DND-41 (cell line): ENCODE results near the gene COL23A1.

Source experiments
- ATAC-seq: fragments of 200-7000 bp; cut with Tn5 transposase; 3 replicates; pipeline ENCODE4 v1.9.1; 2021; ENCODE audit warnings: low read depth; ENCODE audit not compliant: insufficient read depth
- DNase-seq: peaks from one replicate; pipeline ENCODE4 v3.0.0-alpha.2; 2020
- H2AFZ ChIP-seq: 2 replicates; pipeline ENCODE4 v1.6.0; 2012; ENCODE audit warnings: low read depth, low read length
- H3K27ac ChIP-seq: 2 replicates; pipeline ENCODE4 v1.5.1; 2012; ENCODE audit warnings: low read length, inconsistent platforms
- H3K27me3 ChIP-seq: fragments of 200-600 bp; sonication (generic); 2 replicates; pipeline ENCODE4 v1.6.0; 2012; ENCODE audit warnings: low read length, mild to moderate bottlenecking, inconsistent platforms; ENCODE audit not compliant: insufficient read depth, poor library complexity
- H3K36me3 ChIP-seq: 2 replicates; pipeline ENCODE4 v1.5.1; 2012; ENCODE audit warnings: low read length, inconsistent platforms; ENCODE audit not compliant: insufficient read depth
- H3K4me1 ChIP-seq: 2 replicates; pipeline ENCODE4 v1.5.1; 2012; ENCODE audit warnings: mild to moderate bottlenecking, low read length; ENCODE audit not compliant: insufficient read depth
- H3K4me2 ChIP-seq: 2 replicates; pipeline ENCODE4 v1.6.0; 2012; ENCODE audit warnings: mild to moderate bottlenecking, moderate library complexity, low read length, inconsistent platforms; ENCODE audit not compliant: insufficient read depth
- H3K4me3 ChIP-seq, 2 experiments: fragments of 200-600 bp in 1 of 2; shearing (Covaris generic) in 1 of 2; 2 replicates each; pipeline ENCODE4 v1.5.1; 2012 to 2016; ENCODE audit warnings: inconsistent platforms in 2 of 2, low read length in 2 of 2, mild to moderate bottlenecking in 2 of 2, low read depth in 1 of 2, moderate library complexity in 1 of 2
- H3K79me2 ChIP-seq: 2 replicates; pipeline ENCODE4 v1.6.0; 2012; ENCODE audit warnings: low read length, inconsistent platforms; ENCODE audit not compliant: insufficient read depth
- H3K9ac ChIP-seq: 2 replicates; pipeline ENCODE4 v1.6.0; 2012; ENCODE audit warnings: low read depth, mild to moderate bottlenecking, inconsistent platforms, low read length, moderate library complexity
- H3K9me3 ChIP-seq: 2 replicates; pipeline ENCODE4 v1.5.1; 2012; ENCODE audit warnings: low read length, moderate library complexity, mild to moderate bottlenecking, inconsistent platforms; ENCODE audit not compliant: insufficient read depth, severe bottlenecking
- H4K20me1 ChIP-seq: 2 replicates; pipeline ENCODE4 v1.6.0; 2012; ENCODE audit warnings: low read length; ENCODE audit not compliant: insufficient read depth
- CTCF ChIP-seq: IDR thresholded peaks from 2 replicates; pipeline ENCODE4 v1.5.1; 2012; ENCODE audit warnings: borderline replicate concordance, low read length, moderate library complexity, mild to moderate bottlenecking; ENCODE audit not compliant: poor library complexity, severe bottlenecking; ENCODE audit errors: extremely low read depth
- EZH2 ChIP-seq: IDR thresholded peaks from 3 replicates; pipeline ENCODE4 v1.6.1; 2012; ENCODE audit warnings: borderline replicate concordance, low read depth, mild to moderate bottlenecking, moderate library complexity, low read length, inconsistent platforms; ENCODE audit not compliant: severe bottlenecking

The COL23A1 gene

GRCh38 chr5:178423901-178424809, 166.0 kb downstream of the COL23A1 start:
- no peak overlapping the region for H3K27ac ChIP-seq
- H4K20me1 ChIP-seq = no peaks in the 10 kb centered on the region
- no peaks in the 10 kb centered on the region for H3K79me2 ChIP-seq
- no peak overlapping the region for H3K9ac ChIP-seq
- H3K4me3 ChIP-seq = no peak overlapping the region
- ATAC-seq = no peak
- no peaks in the 10 kb centered on the region for H3K27me3 ChIP-seq
- no peaks in the 10 kb centered on the region for H3K4me1 ChIP-seq
- no peaks in the 10 kb centered on the region for H3K36me3 ChIP-seq
- no peaks in the 10 kb centered on the region for H3K9me3 ChIP-seq
- no peak overlapping the region for H2AFZ ChIP-seq
- no peak overlapping the region for H3K4me2 ChIP-seq
- peak; percentile 2 for DNase-seq
- TF ChIP-seq EZH2 (no peak), CTCF (no peak)

- H3K36me3 ChIP-seq = no peaks in the 10 kb centered on the region
- ATAC-seq = no peak
- no peaks in the 10 kb centered on the region for H3K79me2 ChIP-seq
- no peaks in the 10 kb centered on the region for H3K27me3 ChIP-seq
- H3K4me3 ChIP-seq = no peak overlapping the region
- peak; percentile 3 for DNase-seq
- H2AFZ ChIP-seq = no peak overlapping the region
- H3K4me1 ChIP-seq = no peaks in the 10 kb centered on the region
- no peak for TF ChIP-seq CTCF
- no peak for TF ChIP-seq EZH2
- no peaks in the 10 kb centered on the region for H4K20me1 ChIP-seq
- H3K9me3 ChIP-seq = no peaks in the 10 kb centered on the region
- no peak overlapping the region for H3K9ac ChIP-seq
- H3K27ac ChIP-seq = no peak overlapping the region
- no peak overlapping the region for H3K4me2 ChIP-seq
Measured at GRCh38 chr5:178423431-178423830, 166.8 kb downstream of the COL23A1 start.

DNA sequence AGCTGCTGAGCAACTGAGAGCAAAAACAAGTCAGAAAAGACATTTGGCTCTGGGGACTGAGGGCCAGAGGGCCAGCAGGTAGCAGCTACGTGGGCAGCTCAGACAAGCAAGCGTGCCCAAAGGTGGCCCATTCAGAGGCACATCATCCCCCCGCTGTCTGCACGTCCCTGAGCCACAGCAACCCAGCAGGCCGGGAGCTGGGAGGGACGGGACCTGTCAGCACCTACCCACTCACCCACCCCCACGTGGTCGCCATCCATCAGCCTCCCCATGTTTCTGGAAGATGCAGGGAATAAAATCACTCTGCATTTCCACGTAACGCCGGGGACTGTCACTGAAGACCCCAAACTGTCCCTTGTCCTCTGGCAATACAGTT, 167.8 kb downstream of the COL23A1 start:
- no peaks in the 10 kb centered on the region for H3K9me3 ChIP-seq
- DNase-seq = no peak
- H3K27me3 ChIP-seq = no peaks in the 10 kb centered on the region
- ATAC-seq = no peak
- no peak overlapping the region for H3K9ac ChIP-seq
- H3K4me3 ChIP-seq = no peak overlapping the region
- no peaks in the 10 kb centered on the region for H3K36me3 ChIP-seq
- no peaks in the 10 kb centered on the region for H4K20me1 ChIP-seq
- no peaks in the 10 kb centered on the region for H3K4me1 ChIP-seq
- no peak for TF ChIP-seq EZH2
- TF ChIP-seq CTCF = no peak
- no peak overlapping the region for H2AFZ ChIP-seq
- H3K4me2 ChIP-seq = no peak overlapping the region
- no peaks in the 10 kb centered on the region for H3K79me2 ChIP-seq
- no peak overlapping the region for H3K27ac ChIP-seq
